Measurements from ENCODE around the gene USP34.

USP34 gene

GRCh38 chr2:61368687-61369665 lies 101.9 kb downstream of the USP34 start:
- DNase-seq: no peak

DNA sequence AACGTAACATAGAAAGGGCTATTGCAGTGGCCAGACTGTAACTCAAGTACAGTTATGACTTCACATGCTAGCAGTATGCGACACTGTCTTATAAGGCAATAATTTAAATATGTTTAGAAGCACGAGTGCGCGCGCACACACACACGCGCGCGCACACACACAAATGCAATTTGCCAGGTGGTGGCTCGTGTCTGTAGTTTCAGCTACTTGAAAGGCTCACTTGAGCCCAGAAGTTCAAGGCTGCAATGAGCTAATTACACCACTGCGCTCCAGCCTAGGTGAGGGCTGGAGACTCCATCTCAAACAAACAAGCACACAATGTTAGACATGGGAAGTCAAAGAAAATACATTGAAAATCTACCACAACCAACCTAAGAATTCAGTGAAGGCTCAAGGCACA lies 103.7 kb downstream of the USP34 start:
- DNase-seq: no peak

DNA sequence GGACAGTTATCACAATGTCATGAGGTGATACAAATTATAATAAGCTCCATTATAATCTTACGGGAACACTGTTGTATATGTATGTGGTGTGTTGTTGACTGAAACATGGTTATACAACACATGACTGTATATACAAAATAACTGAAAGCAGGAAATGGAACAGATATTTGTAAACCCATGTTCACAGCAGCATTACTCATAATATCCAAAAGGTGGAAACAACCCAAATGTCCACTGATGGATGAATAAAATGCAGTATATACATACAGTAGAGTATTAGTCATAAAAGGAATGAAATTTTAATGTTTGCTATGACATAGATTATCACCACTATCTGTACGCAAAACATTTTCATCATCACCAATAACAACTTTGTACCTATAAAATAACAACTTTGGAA lies 107.3 kb downstream of the USP34 start:
- no peak for DNase-seq

- no peak for DNase-seq
Observed at GRCh38 chr2:61362873-61363272, 108.0 kb downstream of the USP34 start.

GRCh38 chr2:61361068-61361467 lies 109.8 kb downstream of the USP34 start:
- DNase-seq: no peak

GRCh38 chr2:61359058-61359457 lies 111.8 kb downstream of the USP34 start:
- no peak for DNase-seq

GRCh38 chr2:61357681-61358080 lies 113.2 kb downstream of the USP34 start:
- no peak for DNase-seq

GRCh38 chr2:61356958-61357350 lies 113.9 kb downstream of the USP34 start:
- DNase-seq: no peak

DNA sequence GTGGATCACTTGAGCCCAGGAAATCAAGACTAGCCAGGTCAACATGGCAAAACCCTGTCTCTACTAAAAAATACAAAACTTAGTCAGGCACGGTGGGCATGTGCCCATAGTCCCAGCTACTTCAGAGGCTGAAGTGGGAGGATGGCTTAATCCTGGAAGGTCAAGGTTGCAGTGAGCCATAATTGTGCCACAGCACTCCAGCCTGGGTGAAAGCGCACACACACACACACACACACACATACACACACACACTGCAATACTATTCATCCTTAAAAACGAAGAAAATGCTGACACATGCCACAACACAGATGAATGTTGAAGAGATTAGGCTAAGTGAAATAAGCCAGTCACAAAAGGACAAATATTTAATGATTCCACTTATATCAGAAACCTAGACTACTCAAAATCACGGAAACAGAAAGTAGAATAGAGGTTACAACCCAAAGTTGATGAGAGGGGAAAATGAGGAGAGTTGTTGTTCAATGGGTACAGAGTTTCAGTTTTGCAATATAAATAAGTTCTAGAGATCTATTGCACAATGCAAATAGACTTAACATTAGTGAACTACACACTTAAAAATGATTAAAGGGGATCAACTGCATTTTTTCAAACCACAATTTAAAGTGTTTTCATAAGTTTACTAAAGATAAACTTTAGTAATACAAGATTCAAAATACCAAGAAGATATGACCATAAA lies 114.5 kb downstream of the USP34 start:
- DNase-seq: no peak

GRCh38 chr2:61354543-61355197 lies 116.2 kb downstream of the USP34 start:
- no peak for DNase-seq

GRCh38 chr2:61353909-61354308 lies 117.0 kb downstream of the USP34 start:
- DNase-seq: no peak

DNA sequence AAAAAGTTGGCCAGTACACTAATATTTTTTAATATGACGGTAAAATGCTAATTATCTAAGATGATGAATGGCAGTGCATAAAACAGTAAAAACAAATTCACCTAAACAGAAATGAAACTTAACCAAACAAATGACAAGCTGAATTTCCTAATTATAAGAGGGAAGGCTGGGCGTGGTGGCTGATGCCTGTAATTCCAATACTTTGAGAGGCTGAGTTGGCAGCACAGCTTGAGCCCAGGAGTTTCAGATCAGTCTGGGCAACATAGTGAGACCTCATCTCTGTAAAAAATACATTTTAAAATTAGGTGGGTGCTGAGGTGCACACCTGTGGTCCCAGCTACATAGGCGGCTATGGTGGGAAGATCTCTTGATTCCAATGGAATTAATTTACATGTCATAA lies 120.1 kb downstream of the USP34 start:
- DNase-seq: no peak

- DNase-seq: no peak
Observed at GRCh38 chr2:61343141-61343540, 127.7 kb downstream of the USP34 start.

DNA sequence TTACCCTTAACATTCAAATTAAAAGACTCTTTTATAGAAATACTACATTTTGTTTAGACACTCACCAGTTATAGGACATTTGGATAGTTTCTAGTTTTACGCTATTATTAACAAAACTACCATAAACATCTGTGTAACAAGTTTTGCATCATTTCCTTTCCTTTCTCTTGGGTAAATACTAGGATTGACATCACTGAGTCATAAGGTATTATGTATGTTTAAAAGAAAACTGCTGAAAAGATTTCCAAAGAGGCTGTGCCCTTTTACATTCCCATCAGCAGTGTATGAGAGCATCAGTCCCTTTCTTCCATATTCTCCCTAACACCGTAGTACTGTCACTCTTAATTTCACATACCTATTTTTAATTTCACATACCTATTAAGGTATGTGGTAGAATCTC lies 130.6 kb downstream of the USP34 start:
- DNase-seq: no peak

- DNase-seq: no peak
Observed at GRCh38 chr2:61338447-61338846, 132.4 kb downstream of the USP34 start.

GRCh38 chr2:61335187-61335586 lies 135.7 kb downstream of the USP34 start:
- DNase-seq: no peak

- DNase-seq: no peak
Observed at GRCh38 chr2:61334466-61334865, 136.4 kb downstream of the USP34 start.

DNA sequence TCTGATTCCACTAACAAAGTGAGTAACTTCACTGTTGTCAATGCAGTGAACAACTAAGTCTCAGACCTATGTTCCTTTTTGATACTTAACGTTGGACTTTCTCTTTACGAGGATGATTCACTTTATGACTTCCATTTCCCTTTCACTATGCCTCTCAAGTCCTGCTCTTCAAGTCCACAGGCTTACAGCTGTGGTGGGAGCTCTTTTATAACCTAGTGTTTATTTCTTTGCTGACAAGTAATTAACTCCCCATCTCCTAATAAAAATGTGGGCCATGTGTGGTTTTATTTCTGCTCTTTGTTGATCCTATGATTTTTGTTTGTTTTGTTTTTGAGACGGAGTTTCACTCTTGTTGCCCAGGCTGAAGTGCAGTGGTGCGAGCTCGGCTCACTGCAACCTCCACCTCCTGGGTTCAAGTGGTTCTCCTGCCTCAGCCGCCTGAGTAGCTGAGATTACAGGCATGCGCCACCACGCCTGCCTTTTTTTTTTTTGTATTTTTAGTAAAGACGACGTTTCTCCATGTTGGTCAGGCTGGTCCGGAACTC lies 142.1 kb downstream of the USP34 start:
- no peak for DNase-seq

DNA sequence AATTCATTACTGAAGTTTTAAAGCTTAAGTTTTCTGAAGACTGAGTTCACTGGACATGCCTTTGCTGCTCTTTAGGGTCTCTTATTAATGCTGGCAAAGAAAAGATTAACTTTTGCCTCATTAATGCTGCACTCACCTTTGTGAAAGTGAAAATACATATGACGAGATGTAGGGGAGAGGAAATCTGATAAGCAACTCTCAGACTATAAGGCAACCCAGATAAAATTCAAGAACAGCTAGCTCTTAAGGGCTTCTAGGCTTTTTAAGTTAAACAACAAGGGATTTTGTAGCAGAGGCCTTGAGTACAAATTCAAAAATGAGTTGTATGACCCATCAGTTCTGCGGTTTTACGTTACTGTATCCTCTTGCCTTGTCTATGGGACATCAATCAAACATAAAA lies 143.7 kb downstream of the USP34 start:
- DNase-seq: no peak

DNA sequence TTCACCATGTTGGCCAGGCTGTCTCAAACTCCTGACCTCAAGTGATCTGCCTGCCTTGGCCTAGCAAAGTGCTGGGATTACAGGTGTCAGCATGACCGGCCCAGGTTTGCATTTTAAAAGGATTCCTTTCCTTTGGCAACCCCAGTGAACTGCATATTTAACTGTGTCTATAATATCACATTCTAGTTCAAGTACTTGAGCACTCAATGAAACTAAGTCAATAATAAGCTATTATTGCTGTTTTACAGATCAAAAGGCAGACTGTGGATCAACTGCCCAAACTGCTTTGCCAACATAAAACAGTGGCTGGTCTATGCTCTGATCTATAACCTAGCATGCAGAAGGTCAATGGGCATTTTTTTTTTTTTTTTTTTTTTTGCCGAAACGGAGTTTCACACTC lies 144.5 kb downstream of the USP34 start:
- no peak for DNase-seq

DNA sequence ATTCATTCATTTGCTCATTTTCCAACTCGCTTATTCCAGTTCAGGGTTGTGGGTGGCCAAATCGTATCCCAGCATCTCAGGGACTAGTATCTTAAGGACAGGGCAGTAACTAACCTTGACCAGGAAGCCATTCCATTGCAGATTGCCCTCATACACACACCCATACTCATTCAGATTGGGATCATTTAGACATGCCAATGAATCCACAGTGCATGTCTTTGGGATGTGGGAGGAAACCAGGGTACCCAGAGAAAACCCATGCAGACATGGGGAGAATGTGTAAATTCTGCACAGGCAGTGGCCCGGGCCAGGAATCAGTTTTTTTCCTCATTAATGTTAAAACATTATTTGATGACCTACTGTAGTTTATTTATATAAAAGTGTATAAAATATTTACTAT lies 150.7 kb downstream of the USP34 start:
- no peak for DNase-seq

GRCh38 chr2:61318553-61318952 lies 152.3 kb downstream of the USP34 start:
- no peak for DNase-seq

- DNase-seq: no peak
Observed at GRCh38 chr2:61295981-61296380, 174.9 kb downstream of the USP34 start.

Measured in NCI-H446 (cell line).